Breast epithelium (tissue), 4 donors: ENCODE data around the gene LBHD1. TPM values are rescaled to one million over a fixed set of nuclear protein-coding genes. Genes with fewer than 3 reads are reported as not detected.
"Not testable (repeated sequence)": the region's sequence is repeated elsewhere in the genome, so short reads cannot be mapped to it uniquely, and the experiment has no call there.

ENCODE experiments used
- DNase-seq, 2 donors: peaks; one replicate each; pipeline ENCODE4 v3.0.0-alpha.2; 2019; ENCODE audit warnings: low spot score in 2 of 2
- H3K27ac ChIP-seq, 2 donors: fragments of 200-600 bp; sonication (generic) in 1 of 2; one replicate each; pipeline ENCODE4 v1.5.1; 2016 to 2019; ENCODE audit warnings: mild to moderate bottlenecking in 1 of 2
- H3K27me3 ChIP-seq, 2 donors: fragments of 200-600 bp; sonication (generic) in 1 of 2; one replicate each; pipeline versions ENCODE4 v1.5.1 to v1.6.0; 2017 to 2019; ENCODE audit warnings: control low read depth in 1 of 2, mild to moderate bottlenecking in 1 of 2
- H3K36me3 ChIP-seq: fragments of 200-600 bp; one replicate; pipeline ENCODE4 v1.5.1; 2019
- H3K4me1 ChIP-seq, 2 donors: fragments of 200-600 bp; sonication (generic); one replicate each; pipeline ENCODE4 v1.5.1; 2016 to 2019; ENCODE audit warnings: control low read depth in 1 of 2
- H3K4me3 ChIP-seq, 3 donors: fragments of 200-600 bp; sonication (generic); 1 replicate in 2 of 3; 2 replicates in 1 of 3; pipeline ENCODE4 v1.5.1; 2016 to 2019; ENCODE audit warnings: mild to moderate bottlenecking in 3 of 3, moderate library complexity in 2 of 3
- H3K9me3 ChIP-seq, 2 donors: fragments of 200-600 bp; sonication (generic) in 1 of 2; one replicate each; pipeline ENCODE4 v1.5.1; 2016 to 2019; ENCODE audit warnings: control low read depth in 1 of 2
- POLR2A ChIP-seq: fragments of 450-650 bp; IDR thresholded peaks from one replicate; pipeline ENCODE4 v1.6.1; 2016; ENCODE audit warnings: antibody characterized with exemption, mild to moderate bottlenecking, moderate library complexity
- POLR2AphosphoS5 ChIP-seq, 3 donors: sonication (generic); formaldehyde crosslinking; IDR thresholded peaks; one replicate each; pipeline ENCODE4 v1.6.1; 2017; ENCODE audit warnings: antibody characterized with exemption in 3 of 3
- intact Hi-C: fragments of 100-400 bp; cut with DNase I; formaldehyde crosslinking; loops from one replicate; pipeline ENCODE4 v1.15.1; 2023; ENCODE audit warnings: low total_unique reads
- total RNA-seq, 3 donors: library from RNA; depleted of rRNA; stranded (reverse); fragments of >200 nt; gene quantifications; one replicate each; pipeline ENCODE4 v1.1.0, GENCODE V29; 2016
- TF ChIP-seq, protein P1 (sequence below), 3 donors: fragments of 450-650 bp; IDR thresholded peaks; one replicate each; pipeline ENCODE4 v1.5.1; 2016 to 2017; ENCODE audit warnings: antibody characterized with exemption in 3 of 3, mild to moderate bottlenecking in 3 of 3, moderate library complexity in 3 of 3

LBHD1 gene
- total RNA-seq, 3 donors from 2014 or later: 4.3 to 6.0 (median 5.6) TPM

- Histone ChIP-seq H3K27me3 (no peaks in the 10 kb centered on the region), H3K36me3 (no peaks in the 10 kb centered on the region), H3K4me1 (peaks cover 3 to 8% of the 10 kb centered on the region in 2 donors), H3K4me3 (peak within 1 kb of the TSS; percentile 85 to 98 (median 98)), H3K9me3 (no peaks in the 10 kb centered on the region), H3K27ac (peak within 1 kb of the TSS; percentile 92 to 93)
- intact Hi-C loops: loop anchor here (5.0 kb wide), 1 partner anchor 862 kb away; the partner anchor contains the start of gene FADS1
- TF ChIP-seq, protein P1, sequence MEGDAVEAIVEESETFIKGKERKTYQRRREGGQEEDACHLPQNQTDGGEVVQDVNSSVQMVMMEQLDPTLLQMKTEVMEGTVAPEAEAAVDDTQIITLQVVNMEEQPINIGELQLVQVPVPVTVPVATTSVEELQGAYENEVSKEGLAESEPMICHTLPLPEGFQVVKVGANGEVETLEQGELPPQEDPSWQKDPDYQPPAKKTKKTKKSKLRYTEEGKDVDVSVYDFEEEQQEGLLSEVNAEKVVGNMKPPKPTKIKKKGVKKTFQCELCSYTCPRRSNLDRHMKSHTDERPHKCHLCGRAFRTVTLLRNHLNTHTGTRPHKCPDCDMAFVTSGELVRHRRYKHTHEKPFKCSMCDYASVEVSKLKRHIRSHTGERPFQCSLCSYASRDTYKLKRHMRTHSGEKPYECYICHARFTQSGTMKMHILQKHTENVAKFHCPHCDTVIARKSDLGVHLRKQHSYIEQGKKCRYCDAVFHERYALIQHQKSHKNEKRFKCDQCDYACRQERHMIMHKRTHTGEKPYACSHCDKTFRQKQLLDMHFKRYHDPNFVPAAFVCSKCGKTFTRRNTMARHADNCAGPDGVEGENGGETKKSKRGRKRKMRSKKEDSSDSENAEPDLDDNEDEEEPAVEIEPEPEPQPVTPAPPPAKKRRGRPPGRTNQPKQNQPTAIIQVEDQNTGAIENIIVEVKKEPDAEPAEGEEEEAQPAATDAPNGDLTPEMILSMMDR (IDR thresholded peaks at IDR 0.05): no peak
- TF ChIP-seq POLR2AphosphoS5 (IDR thresholded peaks at IDR 0.05) (peak; percentile 93 to 96 (median 95)), POLR2A (peak; percentile 48)
- DNase-seq: peak; percentile 86
These were observed 7.0 kb upstream of the LBHD1 start, which contains the start of gene UBXN1 for GRCh38 chr11:62678770-62679696. Gene UBXN1, minus strand, starts transcription at chr11:62679073. Its CDS starts 150 bp downstream, at chr11:62678923.

- no peaks in the 10 kb centered on the region for H3K9me3 ChIP-seq
- no peaks in the 10 kb centered on the region for H3K36me3 ChIP-seq
- no peak for TF ChIP-seq POLR2AphosphoS5 (IDR thresholded peaks at IDR 0.05)
- TF ChIP-seq, protein P1 (IDR thresholded peaks at IDR 0.05): no peak
- TF ChIP-seq POLR2A: no peak
- intact Hi-C loops: loop anchor here (5.0 kb wide), 1 partner anchor 861 kb away; the partner anchor contains the start of gene FADS1
- peak overlapping the region; percentile 85 to 98 (median 98) for H3K4me3 ChIP-seq
- H3K27me3 ChIP-seq: no peaks in the 10 kb centered on the region
- H3K4me1 ChIP-seq: peaks cover 3 to 8% of the 10 kb centered on the region in 2 donors
- DNase-seq: no peak
- peak overlapping the region; percentile 92 to 93 for H3K27ac ChIP-seq
These were observed 6.3 kb upstream of the LBHD1 start for GRCh38 chr11:62678433-62678769.

DNA sequence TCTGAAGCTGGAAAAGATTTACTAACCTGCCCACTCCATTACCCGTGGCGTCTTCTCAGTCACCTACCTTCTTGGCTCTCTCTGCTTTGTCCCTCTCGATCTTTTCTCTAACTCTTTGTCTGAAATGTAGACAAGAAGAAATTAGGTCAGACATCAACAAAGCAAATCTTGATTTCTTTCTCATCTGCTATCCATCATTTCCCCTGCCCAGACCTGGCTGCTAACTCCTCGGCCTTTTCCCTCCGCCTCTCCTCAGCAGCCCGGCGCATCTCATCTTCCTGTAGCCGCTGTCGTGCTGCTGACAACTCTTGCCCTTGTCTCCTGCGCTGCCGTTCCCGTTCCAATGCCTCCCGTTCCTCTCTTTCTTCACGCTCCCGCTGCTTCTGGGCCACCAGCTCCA lies 5.6 kb upstream of the LBHD1 start:
- no peaks in the 10 kb centered on the region for H3K36me3 ChIP-seq
- intact Hi-C loops: loop anchor here (5.0 kb wide), 1 partner anchor 860 kb away; the partner anchor contains the start of gene FADS1
- peak overlapping the region in 1 of 2 donors; percentile 7 for H3K27ac ChIP-seq
- TF ChIP-seq, protein P1 (IDR thresholded peaks at IDR 0.05): no peak
- no peak for TF ChIP-seq POLR2A
- TF ChIP-seq POLR2AphosphoS5 (IDR thresholded peaks at IDR 0.05): no peak
- peak overlapping the region; percentile 85 to 98 (median 98) for H3K4me3 ChIP-seq
- no peaks in the 10 kb centered on the region for H3K27me3 ChIP-seq
- no peak for DNase-seq
- peaks cover 3 to 11% of the 10 kb centered on the region in 2 donors for H3K4me1 ChIP-seq
- no peaks in the 10 kb centered on the region for H3K9me3 ChIP-seq

- intact Hi-C loops: loop anchor here (5.0 kb wide), 1 partner anchor 860 kb away; the partner anchor contains the start of gene FADS1
- TF ChIP-seq POLR2A (no peak), POLR2AphosphoS5 (IDR thresholded peaks at IDR 0.05) (no peak)
- TF ChIP-seq, protein P1 (IDR thresholded peaks at IDR 0.05): no peak
- Histone ChIP-seq H3K4me1 (peaks cover 3 to 13% of the 10 kb centered on the region in 2 donors), H3K27me3 (no peaks in the 10 kb centered on the region), H3K4me3 (no peak overlapping the region), H3K27ac (peak overlapping the region in 1 of 2 donors; percentile 7), H3K36me3 (no peaks in the 10 kb centered on the region), H3K9me3 (no peaks in the 10 kb centered on the region)
- DNase-seq: no peak
These were observed 5.1 kb upstream of the LBHD1 start for GRCh38 chr11:62677156-62677555.

GRCh38 chr11:62676698-62677097 lies 4.6 kb upstream of the LBHD1 start:
- no peak for DNase-seq
- no peaks in the 10 kb centered on the region for H3K9me3 ChIP-seq
- intact Hi-C loops: loop anchor here (5.0 kb wide), 1 partner anchor 859 kb away; the partner anchor contains the start of gene FADS1
- H3K4me1 ChIP-seq: peaks cover 3 to 13% of the 10 kb centered on the region in 2 donors
- no peaks in the 10 kb centered on the region for H3K36me3 ChIP-seq
- H3K27me3 ChIP-seq: no peaks in the 10 kb centered on the region
- TF ChIP-seq POLR2A (no peak), POLR2AphosphoS5 (IDR thresholded peaks at IDR 0.05) (no peak)
- TF ChIP-seq, protein P1 (IDR thresholded peaks at IDR 0.05): no peak
- no peak overlapping the region for H3K27ac ChIP-seq
- no peak overlapping the region for H3K4me3 ChIP-seq

GRCh38 chr11:62675415-62675814 lies 3.3 kb upstream of the LBHD1 start:
- H3K36me3 ChIP-seq, H3K27ac ChIP-seq, DNase-seq, H3K9me3 ChIP-seq, H3K27me3 ChIP-seq, H3K4me3 ChIP-seq: not testable (repeated sequence)
- intact Hi-C loops: loop anchor here (5.0 kb wide), 1 partner anchor 858 kb away; the partner anchor contains the start of gene FADS1
- H3K4me1 ChIP-seq: peaks cover 5 to 13% of the 10 kb centered on the region in 2 donors
